ENCODE results near the gene MB21D2.

The MB21D2 gene

DNA sequence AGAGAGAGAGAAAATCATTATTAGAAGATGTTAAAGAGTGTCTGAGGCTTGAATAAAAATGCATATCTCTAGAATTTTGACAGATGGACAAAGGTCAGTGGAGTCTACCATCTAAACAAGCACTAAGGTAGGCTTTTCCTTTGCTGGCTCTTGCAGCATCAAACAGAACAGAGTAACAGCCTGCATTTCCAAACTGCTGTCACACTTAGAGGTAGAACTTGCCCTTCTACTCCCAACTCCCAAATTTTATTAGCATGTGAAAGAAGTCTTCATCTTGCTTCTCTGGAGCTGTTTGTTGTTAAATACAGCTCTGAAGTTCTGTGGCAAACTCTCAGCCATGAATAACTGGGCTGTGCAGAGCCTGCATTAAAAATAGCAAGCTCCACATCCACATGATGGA is 4.1 kb upstream of the MB21D2 start:
- DNase-seq, result no peak

- no peak for DNase-seq
Observed at GRCh38 chr3:192920411-192920810, 2.8 kb upstream of the MB21D2 start.

- DNase-seq, result no peak
Observed at GRCh38 chr3:192919901-192920300, 2.2 kb upstream of the MB21D2 start.

- no peak for DNase-seq
Observed at GRCh38 chr3:192918275-192918588, 576 bp upstream of the MB21D2 start.

- peak; percentile 77 to 82 for DNase-seq
Observed at GRCh38 chr3:192917028-192917403, 640 bp downstream of the MB21D2 start.

DNA sequence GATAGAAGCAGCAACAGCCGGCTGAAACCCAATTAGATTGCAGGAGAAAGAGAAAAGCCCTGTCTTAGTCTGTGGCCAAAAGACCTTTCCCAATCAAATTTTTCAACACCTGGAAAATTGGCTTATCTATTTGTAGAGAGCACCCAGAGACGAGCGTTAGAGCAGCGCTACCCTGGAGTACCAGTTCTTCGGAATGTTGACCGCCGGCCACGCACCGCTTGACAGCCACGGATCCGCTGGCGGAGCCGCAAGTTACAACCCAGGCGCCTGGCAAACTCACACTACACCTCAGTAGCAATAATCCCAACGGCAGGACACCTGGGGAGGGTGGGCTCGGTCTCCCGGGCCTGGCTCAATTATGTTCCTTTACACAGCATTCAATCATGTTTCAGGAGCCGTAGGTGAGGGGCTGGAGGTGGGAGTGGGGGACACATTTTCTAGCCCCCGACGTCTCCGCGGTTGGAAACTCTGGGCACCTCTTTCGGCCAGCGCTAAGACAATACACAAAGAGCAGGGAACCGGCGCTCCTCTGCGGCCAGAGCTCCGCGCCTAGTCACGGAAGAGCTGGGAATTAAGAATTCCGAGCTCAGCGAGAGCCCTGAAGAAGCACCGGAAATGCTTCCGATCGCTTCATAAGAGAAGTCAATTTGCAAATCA is 1.2 kb downstream of the MB21D2 start:
- peak; percentile 38 to 82 for DNase-seq

DNA sequence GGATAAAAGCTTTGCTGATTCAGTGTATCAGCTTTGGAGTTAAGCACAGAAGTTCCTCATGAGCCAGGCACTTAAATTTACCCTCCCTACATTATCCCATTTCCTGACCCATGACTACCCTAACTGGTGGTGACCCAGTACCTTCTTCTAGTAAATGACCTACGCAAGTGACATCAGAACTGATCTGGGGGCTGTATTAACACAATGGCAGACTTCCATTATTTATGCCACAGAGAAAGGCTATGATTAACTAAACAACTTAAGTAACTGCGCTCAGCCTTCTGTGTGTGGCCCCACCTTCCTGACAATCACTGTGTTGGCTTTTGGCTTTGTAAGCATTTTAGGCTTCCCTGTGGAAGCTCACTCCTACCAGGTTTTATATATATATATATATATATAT is 1.9 kb downstream of the MB21D2 start:
- no peak for DNase-seq

DNA sequence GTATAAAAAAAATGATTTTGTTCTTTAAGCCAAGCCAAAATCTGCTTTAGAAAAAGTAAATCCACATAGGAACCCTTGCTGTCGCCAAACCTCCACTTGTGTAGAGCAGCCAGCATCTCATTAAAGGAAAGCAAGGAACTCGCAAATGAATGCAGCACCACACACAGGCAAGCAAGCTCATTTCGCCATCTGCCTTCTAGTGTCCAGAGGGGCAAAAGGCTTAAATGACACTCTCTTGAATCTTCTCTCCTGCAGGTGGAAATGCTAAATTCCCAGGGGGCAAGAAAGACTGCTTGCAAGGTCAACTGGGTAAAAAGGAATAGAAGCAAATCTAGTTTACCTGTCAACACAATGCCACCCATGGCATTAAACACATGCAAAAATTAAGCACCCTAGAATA is 2.4 kb downstream of the MB21D2 start:
- peak; percentile 41 to 46 for DNase-seq

DNA sequence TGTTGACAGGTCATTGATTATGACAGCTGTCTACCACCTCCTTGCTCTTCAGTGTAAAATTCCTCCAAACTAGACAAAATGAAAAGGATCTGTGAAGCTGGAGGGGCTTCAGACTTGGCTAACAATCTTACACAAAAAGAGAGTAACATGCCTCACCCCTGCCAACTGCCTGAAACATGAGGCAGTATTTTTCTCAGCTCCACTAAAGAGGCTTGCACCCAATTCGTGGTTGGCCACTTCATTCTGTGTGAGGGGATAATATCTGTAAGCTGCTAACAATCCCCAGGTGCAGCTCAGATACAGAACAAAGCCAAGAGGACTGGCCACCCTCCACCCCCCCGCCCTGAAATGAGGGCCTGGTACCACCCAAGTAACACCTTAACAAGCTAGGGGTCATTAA is 2.8 kb downstream of the MB21D2 start:
- DNase-seq, result no peak

- no peak for DNase-seq
Observed at GRCh38 chr3:192913540-192913939, 4.1 kb downstream of the MB21D2 start.

GRCh38 chr3:192911293-192911692 is 6.4 kb downstream of the MB21D2 start:
- DNase-seq, result no peak

DNA sequence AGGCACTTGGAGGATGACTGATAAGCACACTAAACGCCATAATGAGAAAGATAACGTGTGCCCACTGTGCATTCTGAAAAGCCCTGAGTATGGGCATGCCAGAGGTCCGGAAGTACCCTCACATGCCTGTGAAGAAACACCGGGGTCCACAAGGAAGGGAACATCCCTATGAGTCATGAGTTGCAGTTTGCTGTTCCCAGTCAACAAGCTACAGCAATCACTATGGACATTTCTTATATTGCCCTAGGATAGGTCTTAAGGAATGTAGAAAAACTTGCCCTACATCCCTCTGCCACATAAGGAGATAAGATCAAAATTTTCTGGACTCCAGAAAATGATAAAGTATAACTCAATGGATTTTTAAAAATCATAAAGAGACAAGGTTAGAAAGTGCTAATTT is 9.9 kb downstream of the MB21D2 start:
- DNase-seq, result no peak

GRCh38 chr3:192906940-192907339 is 10.7 kb downstream of the MB21D2 start:
- peak in 1 of 2 experiments; percentile 23 for DNase-seq

DNA sequence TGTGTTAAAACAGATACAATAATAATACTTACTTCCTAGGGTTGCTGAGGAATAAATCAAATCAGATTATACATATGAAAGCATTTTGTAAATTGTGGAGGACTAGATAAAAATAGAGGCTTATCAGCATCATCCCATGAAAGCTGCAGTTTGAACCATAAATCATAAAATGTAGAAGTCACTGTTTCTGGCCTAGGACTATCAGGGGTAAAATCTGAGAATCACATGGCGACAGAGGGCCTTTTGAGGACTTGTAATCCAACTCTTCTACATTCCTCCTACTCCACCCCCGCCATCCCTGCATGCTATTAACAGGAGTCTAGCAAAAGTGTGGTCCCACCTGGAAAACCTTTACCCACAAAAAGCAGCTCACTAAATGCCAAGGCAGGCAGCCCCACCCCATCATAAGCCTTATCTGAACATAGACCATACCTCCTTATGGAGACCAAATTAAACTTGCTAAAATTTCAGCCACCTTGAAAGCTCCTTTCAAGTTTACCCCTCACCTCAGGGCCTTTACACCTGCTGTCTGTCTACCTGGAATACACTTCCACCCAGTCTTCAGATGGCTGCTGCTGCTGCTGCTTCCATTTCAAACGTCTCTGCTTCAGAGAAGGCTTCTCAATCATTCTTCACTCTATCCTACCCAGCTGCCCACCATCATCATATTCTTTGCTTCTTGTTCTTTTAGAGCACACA is 11.5 kb downstream of the MB21D2 start:
- DNase-seq, result no peak

DNA sequence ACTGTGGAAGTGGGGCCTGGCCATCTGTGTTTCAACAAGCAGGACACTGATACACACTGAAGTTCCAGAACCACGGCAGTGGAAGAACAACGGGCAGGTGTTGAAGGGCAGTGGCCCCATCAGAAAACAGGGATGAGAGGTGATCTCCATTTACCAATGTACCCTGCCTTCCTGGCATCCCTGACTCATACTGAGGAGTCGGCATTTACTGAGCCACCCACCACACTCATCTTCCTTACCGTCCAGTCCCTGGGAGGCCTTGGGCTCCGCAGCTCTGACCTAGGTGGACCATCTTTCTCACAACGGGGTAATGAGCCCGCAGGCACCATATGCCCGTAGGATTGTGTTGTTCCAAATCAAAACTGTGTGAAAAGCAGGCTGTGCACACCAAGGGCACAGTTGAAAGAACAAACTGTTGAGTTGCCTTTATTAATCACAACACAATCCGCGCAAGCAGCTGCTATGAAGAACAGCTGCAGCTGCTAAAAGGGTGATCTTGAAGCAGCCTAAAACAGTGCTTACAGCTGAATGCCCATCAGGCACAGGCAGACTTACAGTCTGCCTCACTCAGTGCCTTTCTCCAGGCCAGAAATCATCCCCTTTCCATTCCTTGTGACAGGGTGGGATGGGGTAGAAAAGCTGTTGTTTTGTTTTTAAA is 12.9 kb downstream of the MB21D2 start:
- DNase-seq, result no peak

GRCh38 chr3:192902549-192902948 is 15.1 kb downstream of the MB21D2 start:
- DNase-seq, result no peak

DNA sequence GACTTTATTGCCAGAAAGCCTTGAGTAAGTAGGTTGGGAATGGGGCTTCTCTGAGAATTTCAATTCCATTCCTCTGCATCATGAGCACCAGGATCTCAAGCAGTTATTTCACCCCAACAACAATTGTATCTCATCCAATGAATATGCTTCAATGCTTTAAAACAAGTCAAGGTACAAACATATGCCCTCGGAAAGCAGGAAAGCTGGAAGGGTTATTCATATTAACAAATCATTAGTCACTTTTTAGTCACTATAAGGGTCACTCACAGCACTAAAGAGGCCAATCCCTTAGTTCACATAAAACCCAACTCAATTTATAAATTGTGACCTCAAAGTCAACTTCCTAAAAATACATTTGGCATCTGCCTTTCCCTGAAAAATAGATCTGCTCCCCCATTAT is 16.2 kb downstream of the MB21D2 start:
- no peak for DNase-seq

- no peak for DNase-seq
Observed at GRCh38 chr3:192899540-192899982, 18.1 kb downstream of the MB21D2 start.

DNA sequence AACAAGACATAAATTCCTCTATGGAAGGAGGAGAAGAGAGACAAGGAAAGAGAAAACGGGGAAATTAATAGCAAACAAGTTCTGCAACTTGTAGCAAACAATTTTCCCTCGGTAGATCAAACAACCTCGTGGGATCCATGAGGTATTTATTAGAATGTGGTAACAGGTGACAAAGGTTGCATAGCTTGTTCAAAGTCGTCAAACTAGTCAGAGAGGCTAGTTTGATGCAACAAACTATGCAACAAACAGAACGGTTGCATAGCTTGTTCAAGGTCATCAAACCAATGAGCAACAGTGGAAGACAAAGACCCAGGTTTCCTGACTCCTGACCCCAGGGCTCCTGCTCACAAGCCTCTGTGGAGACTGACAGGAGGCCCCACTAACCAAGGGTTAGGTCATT is 20.7 kb downstream of the MB21D2 start:
- no peak for DNase-seq

- no peak for DNase-seq
Observed at GRCh38 chr3:192896208-192896607, 21.4 kb downstream of the MB21D2 start.

- no peak for DNase-seq
Observed at GRCh38 chr3:192894676-192895075, 23.0 kb downstream of the MB21D2 start.

GRCh38 chr3:192892981-192893700 is 24.5 kb downstream of the MB21D2 start:
- peak; percentile 10 to 44 for DNase-seq

Measured in NCI-H2081 (cell line).